HUES48 (cell line): ENCODE data around the gene SLC16A10.

Source experiments
- H3K27ac ChIP-seq: one replicate; pipeline ENCODE4 v1.7.0; 2013; ENCODE audit warnings: low read depth, low read length, inconsistent platforms
- H3K27me3 ChIP-seq: 2 replicates; pipeline ENCODE4 v1.6.1; 2013; ENCODE audit warnings: mild to moderate bottlenecking, low read length; ENCODE audit not compliant: control insufficient read depth, insufficient read depth
- H3K36me3 ChIP-seq: 2 replicates; pipeline ENCODE4 v1.6.1; 2013; ENCODE audit warnings: low read length; ENCODE audit not compliant: control insufficient read depth, insufficient read depth
- H3K4me1 ChIP-seq: 2 replicates; pipeline ENCODE4 v1.6.1; 2013; ENCODE audit warnings: mild to moderate bottlenecking, low read length; ENCODE audit not compliant: control insufficient read depth, insufficient read depth
- H3K4me3 ChIP-seq: 2 replicates; pipeline ENCODE4 v1.5.1; 2013; ENCODE audit warnings: mild to moderate bottlenecking, low read depth, low read length
- H3K9ac ChIP-seq: 2 replicates; pipeline ENCODE4 v1.6.1; 2013; ENCODE audit warnings: mild to moderate bottlenecking, low read depth, low read length, moderate library complexity
- H3K9me3 ChIP-seq: 2 replicates; pipeline ENCODE4 v1.6.1; 2013; ENCODE audit warnings: low read length; ENCODE audit not compliant: control insufficient read depth, insufficient read depth

SLC16A10 gene

GRCh38 chr6:111259089-111259831 is 172.0 kb downstream of the SLC16A10 start:
- Histone ChIP-seq H3K36me3 (peaks cover 16% of the 10 kb centered on the region), H3K9ac (peak overlapping the region; percentile 70), H3K27me3 (no peaks in the 10 kb centered on the region), H3K4me1 (peaks cover 36% of the 10 kb centered on the region), H3K4me3 (peak overlapping the region; percentile 77), H3K9me3 (no peaks in the 10 kb centered on the region), H3K27ac (peak overlapping the region; percentile 87)

GRCh38 chr6:111260570-111261298 is 173.4 kb downstream of the SLC16A10 start:
- Histone ChIP-seq H3K9ac (no peak overlapping the region), H3K27me3 (no peaks in the 10 kb centered on the region), H3K27ac (no peak overlapping the region), H3K36me3 (peaks cover 26% of the 10 kb centered on the region), H3K4me3 (0 out of 2 replicates have a peak overlapping the region, but pooled peaks have one; percentile 77), H3K9me3 (no peaks in the 10 kb centered on the region), H3K4me1 (peaks cover 29% of the 10 kb centered on the region)

GRCh38 chr6:111263837-111264236 is 176.5 kb downstream of the SLC16A10 start:
- Histone ChIP-seq H3K4me1 (peaks cover 9% of the 10 kb centered on the region; the same call in 1 of the 2 replicates), H3K36me3 (peaks cover 53% of the 10 kb centered on the region), H3K9ac (no peak overlapping the region), H3K27me3 (no peaks in the 10 kb centered on the region), H3K9me3 (no peaks in the 10 kb centered on the region), H3K27ac (no peak overlapping the region), H3K4me3 (no peak overlapping the region)

- Histone ChIP-seq H3K4me1 (0 out of 2 replicates have a peak, but pooled peaks cover under 1% of the 10 kb centered on the region), H3K9me3 (no peaks in the 10 kb centered on the region), H3K36me3 (peaks cover 63% of the 10 kb centered on the region), H3K27me3 (no peaks in the 10 kb centered on the region), H3K27ac (no peak overlapping the region), H3K4me3 (no peak overlapping the region), H3K9ac (no peak overlapping the region)
Observed at GRCh38 chr6:111265842-111266241, 178.5 kb downstream of the SLC16A10 start.

GRCh38 chr6:111266276-111266675 is 179.0 kb downstream of the SLC16A10 start:
- no peak overlapping the region for H3K27ac ChIP-seq
- H3K9me3 ChIP-seq: no peaks in the 10 kb centered on the region
- H3K4me3 ChIP-seq: no peak overlapping the region
- peaks cover 63% of the 10 kb centered on the region for H3K36me3 ChIP-seq
- no peaks in the 10 kb centered on the region for H3K4me1 ChIP-seq
- no peak overlapping the region for H3K9ac ChIP-seq
- H3K27me3 ChIP-seq: no peaks in the 10 kb centered on the region

- H3K9ac ChIP-seq: no peak overlapping the region
- H3K27me3 ChIP-seq: no peaks in the 10 kb centered on the region
- no peak overlapping the region for H3K4me3 ChIP-seq
- H3K4me1 ChIP-seq: no peaks in the 10 kb centered on the region
- no peaks in the 10 kb centered on the region for H3K9me3 ChIP-seq
- H3K27ac ChIP-seq: no peak overlapping the region
- H3K36me3 ChIP-seq: peaks cover 59% of the 10 kb centered on the region
Observed at GRCh38 chr6:111267764-111268333, 180.5 kb downstream of the SLC16A10 start.

- H3K27ac ChIP-seq: no peak overlapping the region
- H3K9ac ChIP-seq: no peak overlapping the region
- peaks cover 50% of the 10 kb centered on the region for H3K36me3 ChIP-seq
- no peaks in the 10 kb centered on the region for H3K4me1 ChIP-seq
- no peak overlapping the region for H3K4me3 ChIP-seq
- H3K27me3 ChIP-seq: no peaks in the 10 kb centered on the region
- H3K9me3 ChIP-seq: no peaks in the 10 kb centered on the region
Observed at GRCh38 chr6:111269401-111269970, 182.2 kb downstream of the SLC16A10 start.

- Histone ChIP-seq H3K9ac (no peak overlapping the region), H3K36me3 (peaks cover 53% of the 10 kb centered on the region), H3K27me3 (no peaks in the 10 kb centered on the region), H3K4me3 (no peak overlapping the region), H3K27ac (no peak overlapping the region), H3K9me3 (no peaks in the 10 kb centered on the region), H3K4me1 (no peaks in the 10 kb centered on the region)
Observed at GRCh38 chr6:111270121-111270520, 182.8 kb downstream of the SLC16A10 start.

GRCh38 chr6:111274593-111275217 is 187.4 kb downstream of the SLC16A10 start:
- no peaks in the 10 kb centered on the region for H3K9me3 ChIP-seq
- no peak overlapping the region for H3K9ac ChIP-seq
- no peaks in the 10 kb centered on the region for H3K27me3 ChIP-seq
- H3K4me1 ChIP-seq: no peaks in the 10 kb centered on the region
- H3K4me3 ChIP-seq: no peak overlapping the region
- peaks cover 50% of the 10 kb centered on the region for H3K36me3 ChIP-seq
- no peak overlapping the region for H3K27ac ChIP-seq

- Histone ChIP-seq H3K27me3 (no peaks in the 10 kb centered on the region), H3K9ac (no peak overlapping the region), H3K4me3 (no peak overlapping the region), H3K9me3 (no peaks in the 10 kb centered on the region), H3K4me1 (no peaks in the 10 kb centered on the region), H3K27ac (no peak overlapping the region), H3K36me3 (peaks cover 63% of the 10 kb centered on the region)
Observed at GRCh38 chr6:111276335-111276734, 189.0 kb downstream of the SLC16A10 start.
